ENCODE measurements around the gene HIRA.

DNA sequence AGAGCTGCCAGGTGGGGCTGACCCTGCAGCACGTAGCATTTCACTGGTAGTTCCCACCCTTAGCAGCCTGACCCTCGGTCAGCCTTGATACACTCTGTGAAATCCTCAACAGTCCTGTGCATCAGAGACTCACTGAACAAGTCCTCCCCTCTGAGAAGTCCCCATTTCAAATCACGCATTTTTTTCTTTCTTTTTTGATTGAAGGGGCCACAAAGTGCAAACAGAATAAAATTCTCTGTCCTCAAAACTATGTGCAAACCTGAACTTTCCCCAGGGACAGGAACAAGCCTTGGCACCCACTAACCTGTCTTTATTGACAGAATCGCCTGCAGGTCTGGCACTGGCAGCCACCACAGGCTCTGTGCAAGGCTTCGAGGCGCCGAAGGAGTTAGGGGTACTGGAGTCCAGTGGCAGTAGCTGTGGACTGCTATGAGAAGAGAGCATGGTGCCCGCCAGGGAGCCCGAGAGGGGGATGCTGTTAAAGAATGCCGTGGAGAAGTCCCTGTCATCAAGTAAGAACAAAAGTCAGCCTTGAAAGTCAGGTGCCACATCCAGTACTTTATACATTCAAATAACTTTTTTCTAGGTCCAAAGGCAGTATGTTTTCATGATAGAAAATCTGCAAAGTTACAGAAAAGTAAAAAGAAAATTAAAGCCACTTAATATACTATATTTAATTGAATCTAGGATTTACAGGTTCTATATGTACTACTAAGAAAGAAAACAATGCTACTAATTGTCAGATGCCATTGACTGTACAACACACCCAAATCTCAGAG, 53.8 kb downstream of the HIRA start:
- no peak for TF ChIP-seq POLR2AphosphoS5 (IDR thresholded peaks at IDR 0.05)
- no peak for TF ChIP-seq CTCF (IDR thresholded peaks at IDR 0.05)
- no peak for TF ChIP-seq POLR2A (IDR thresholded peaks at IDR 0.05)

All from transverse colon (tissue), 4 donors.